Epithelial cell of esophagus (primary cell): Measurements from ENCODE around the gene PTPN6.

Experiments
- DNase-seq: peaks from one replicate; pipeline ENCODE4 v3.0.0; 2010; ENCODE audit warnings: low read depth
- H3K4me3 ChIP-seq: 2 replicates; pipeline ENCODE4 v1.5.1; 2011; ENCODE audit warnings: mild to moderate bottlenecking, low read length, control low read depth
- TF ChIP-seq, protein P1 (sequence below): IDR thresholded peaks from 2 replicates; pipeline ENCODE4 v1.5.1; 2011; ENCODE audit warnings: low read depth, mild to moderate bottlenecking, low read length, control low read depth, inconsistent platforms; ENCODE audit not compliant: insufficient read depth; ENCODE audit errors: missing control alignments

PTPN6 gene

GRCh38 chr12:7004287-7004803 lies 53.2 kb downstream of the PTPN6 start:
- DNase-seq, result no peak
- TF ChIP-seq, protein P1, sequence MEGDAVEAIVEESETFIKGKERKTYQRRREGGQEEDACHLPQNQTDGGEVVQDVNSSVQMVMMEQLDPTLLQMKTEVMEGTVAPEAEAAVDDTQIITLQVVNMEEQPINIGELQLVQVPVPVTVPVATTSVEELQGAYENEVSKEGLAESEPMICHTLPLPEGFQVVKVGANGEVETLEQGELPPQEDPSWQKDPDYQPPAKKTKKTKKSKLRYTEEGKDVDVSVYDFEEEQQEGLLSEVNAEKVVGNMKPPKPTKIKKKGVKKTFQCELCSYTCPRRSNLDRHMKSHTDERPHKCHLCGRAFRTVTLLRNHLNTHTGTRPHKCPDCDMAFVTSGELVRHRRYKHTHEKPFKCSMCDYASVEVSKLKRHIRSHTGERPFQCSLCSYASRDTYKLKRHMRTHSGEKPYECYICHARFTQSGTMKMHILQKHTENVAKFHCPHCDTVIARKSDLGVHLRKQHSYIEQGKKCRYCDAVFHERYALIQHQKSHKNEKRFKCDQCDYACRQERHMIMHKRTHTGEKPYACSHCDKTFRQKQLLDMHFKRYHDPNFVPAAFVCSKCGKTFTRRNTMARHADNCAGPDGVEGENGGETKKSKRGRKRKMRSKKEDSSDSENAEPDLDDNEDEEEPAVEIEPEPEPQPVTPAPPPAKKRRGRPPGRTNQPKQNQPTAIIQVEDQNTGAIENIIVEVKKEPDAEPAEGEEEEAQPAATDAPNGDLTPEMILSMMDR, result no peak
- H3K4me3 ChIP-seq, result no peak overlapping the region

DNA sequence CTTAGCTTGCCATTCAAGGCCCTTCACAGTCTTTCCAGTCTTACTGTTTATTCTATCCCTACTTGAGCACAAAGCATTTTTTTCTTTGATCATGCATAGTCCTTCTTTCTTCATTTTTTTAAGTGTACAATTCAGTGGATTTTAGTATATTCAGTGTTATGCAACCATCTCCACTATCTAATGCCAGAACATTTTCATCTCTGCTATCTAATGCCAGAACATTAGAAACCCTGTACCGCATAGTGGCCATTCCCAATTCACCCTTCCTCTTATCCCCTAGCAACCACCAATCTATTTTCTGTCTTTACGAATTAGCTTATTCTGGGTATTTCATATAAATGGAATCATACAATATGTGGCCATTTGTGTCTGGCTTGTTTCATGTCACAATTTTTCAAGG lies 53.7 kb downstream of the PTPN6 start:
- no peak overlapping the region for H3K4me3 ChIP-seq
- no peak for DNase-seq
- TF ChIP-seq, protein P1, result no peak

- no peak overlapping the region for H3K4me3 ChIP-seq
- TF ChIP-seq, protein P1, result no peak
- no peak for DNase-seq
Observed at GRCh38 chr12:7005311-7005710, 54.2 kb downstream of the PTPN6 start.

DNA sequence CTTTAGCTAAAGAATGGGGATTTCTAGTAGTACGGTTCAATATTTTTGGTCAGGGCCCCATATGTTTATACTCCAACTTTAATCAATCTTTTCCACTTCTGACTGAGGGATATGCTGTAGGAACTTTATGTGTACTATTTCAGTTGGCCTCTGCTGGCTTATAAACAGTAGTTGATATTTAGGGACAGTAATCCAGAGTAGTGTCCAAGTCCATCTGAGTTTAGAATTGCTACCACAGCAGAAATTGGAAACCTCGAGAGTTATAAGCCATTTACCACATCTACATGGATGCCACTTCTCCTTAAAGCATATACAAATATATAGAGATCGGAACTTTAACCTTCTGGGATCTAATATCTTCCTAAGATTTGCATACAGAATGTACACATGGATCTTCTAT lies 55.5 kb downstream of the PTPN6 start:
- H3K4me3 ChIP-seq, result no peak overlapping the region
- TF ChIP-seq, protein P1, result no peak
- DNase-seq, result no peak

- no peak for DNase-seq
- TF ChIP-seq, protein P1, result no peak
- H3K4me3 ChIP-seq, result no peak overlapping the region
Observed at GRCh38 chr12:7008864-7009263, 57.7 kb downstream of the PTPN6 start.

GRCh38 chr12:7009512-7009911 lies 58.4 kb downstream of the PTPN6 start:
- no peak for DNase-seq
- TF ChIP-seq, protein P1, result no peak
- no peak overlapping the region for H3K4me3 ChIP-seq
